OCI-LY3 (cell line): ENCODE results near the gene EXOC1.

Experiments
- CTCF ChIP-seq: fragments of 200-600, 300-600 bp; sonication (generic); IDR thresholded peaks from 2 replicates; pipeline ENCODE4 v1.5.1; 2014; ENCODE audit warnings: antibody characterized with exemption, low read length, low read depth
- EZH2phosphoT487 ChIP-seq: fragments of 200-600 bp; shearing (Covaris generic); IDR thresholded peaks from 2 replicates; pipeline ENCODE4 v1.6.1; 2018; ENCODE audit warnings: antibody characterized with exemption, mixed run types, low read depth

DNA sequence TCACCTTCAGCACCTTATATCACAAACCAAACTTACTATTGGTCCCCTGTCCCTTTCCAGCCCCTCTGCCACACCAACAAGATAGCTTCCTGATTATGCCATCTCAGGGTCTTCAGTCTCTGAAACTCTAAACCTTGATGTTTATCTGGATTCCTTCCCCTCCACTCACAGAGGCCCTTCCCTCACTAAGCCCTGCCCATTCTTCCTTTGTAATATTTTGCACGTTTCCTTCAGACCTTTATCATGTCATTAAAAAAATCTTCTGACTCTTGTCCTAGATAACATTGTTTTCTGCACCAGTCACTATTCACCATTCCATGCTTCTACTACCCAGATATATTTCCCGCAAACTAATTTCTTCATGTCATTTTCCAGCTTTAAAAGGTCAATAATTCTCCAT lies 77.6 kb downstream of the EXOC1 start:
- TF ChIP-seq CTCF (no peak), EZH2phosphoT487 (no peak)
